ENCODE measurements around the gene LAMB1.
A peak's percentile ranks its signal among the peaks of the same experiment; 100 is the strongest.
"Not testable (repeated sequence)": the region's sequence is repeated elsewhere in the genome, so short reads cannot be mapped to it uniquely, and the experiment has no call there.

The LAMB1 gene

DNA sequence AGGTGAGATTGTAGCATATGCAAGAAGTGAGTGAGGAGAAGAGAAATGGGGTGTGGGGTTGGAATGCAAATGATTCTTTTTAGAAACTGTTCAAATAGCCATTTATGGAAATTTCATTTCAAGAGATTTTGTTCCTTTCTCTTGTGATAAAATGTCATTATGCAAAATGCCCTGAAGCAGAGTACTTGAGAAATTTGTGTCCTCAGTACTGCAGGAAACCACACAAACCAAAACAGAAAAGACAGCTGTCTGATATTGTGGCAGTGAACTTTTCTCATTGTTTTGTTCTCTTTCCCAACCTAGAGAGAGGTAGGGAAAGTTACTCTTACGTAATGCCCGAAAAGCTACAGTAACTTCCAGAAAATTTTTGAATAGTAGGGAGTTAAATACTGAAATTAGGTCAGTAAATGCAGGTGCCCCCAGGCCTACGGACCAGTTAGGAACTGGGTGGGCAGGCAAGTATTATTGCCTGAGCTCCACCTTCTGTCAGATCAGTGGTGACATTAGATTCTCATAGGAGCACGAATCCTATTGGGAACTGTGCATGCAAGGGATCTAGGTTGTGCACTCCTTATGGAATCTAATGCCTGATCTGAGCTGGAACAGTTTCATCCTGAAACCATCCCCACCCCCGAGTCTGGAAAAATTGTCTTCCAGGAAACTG, 78.0 kb downstream of the LAMB1 start:
- H3K4me2 ChIP-seq (ENCODE audit: low read depth, low read length), result no peak overlapping the region
- DNase-seq, result peak; percentile 46
- no peaks in the 10 kb centered on the region for H4K20me1 ChIP-seq (ENCODE audit: insufficient read depth, low read length)
- H3K79me2 ChIP-seq (ENCODE audit: low read length), result no peaks in the 10 kb centered on the region
- H3K36me3 ChIP-seq (replicated peaks; ENCODE audit: insufficient read depth, low read length), result peaks cover 5% of the 10 kb centered on the region; the same call in 1 of the 2 replicates
- H3K27me3 ChIP-seq (replicated peaks; ENCODE audit: insufficient read depth, low read length), result no peaks in the 10 kb centered on the region
- H2AFZ ChIP-seq (ENCODE audit: low read length), result no peak overlapping the region
- no peaks in the 10 kb centered on the region for H3K4me1 ChIP-seq (ENCODE audit: low read length)
- TF ChIP-seq EZH2phosphoT487 (IDR thresholded peaks at IDR 0.05; ENCODE audit: low read length), result no peak
- TF ChIP-seq EZH2 (optimal IDR thresholded peaks at IDR 0.05; ENCODE audit: low read depth, low read length), result no peak
- TF ChIP-seq, protein P1, sequence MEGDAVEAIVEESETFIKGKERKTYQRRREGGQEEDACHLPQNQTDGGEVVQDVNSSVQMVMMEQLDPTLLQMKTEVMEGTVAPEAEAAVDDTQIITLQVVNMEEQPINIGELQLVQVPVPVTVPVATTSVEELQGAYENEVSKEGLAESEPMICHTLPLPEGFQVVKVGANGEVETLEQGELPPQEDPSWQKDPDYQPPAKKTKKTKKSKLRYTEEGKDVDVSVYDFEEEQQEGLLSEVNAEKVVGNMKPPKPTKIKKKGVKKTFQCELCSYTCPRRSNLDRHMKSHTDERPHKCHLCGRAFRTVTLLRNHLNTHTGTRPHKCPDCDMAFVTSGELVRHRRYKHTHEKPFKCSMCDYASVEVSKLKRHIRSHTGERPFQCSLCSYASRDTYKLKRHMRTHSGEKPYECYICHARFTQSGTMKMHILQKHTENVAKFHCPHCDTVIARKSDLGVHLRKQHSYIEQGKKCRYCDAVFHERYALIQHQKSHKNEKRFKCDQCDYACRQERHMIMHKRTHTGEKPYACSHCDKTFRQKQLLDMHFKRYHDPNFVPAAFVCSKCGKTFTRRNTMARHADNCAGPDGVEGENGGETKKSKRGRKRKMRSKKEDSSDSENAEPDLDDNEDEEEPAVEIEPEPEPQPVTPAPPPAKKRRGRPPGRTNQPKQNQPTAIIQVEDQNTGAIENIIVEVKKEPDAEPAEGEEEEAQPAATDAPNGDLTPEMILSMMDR (IDR thresholded peaks at IDR 0.05; ENCODE audit: low read length), result no peak
- H3F3A ChIP-seq (ENCODE audit: insufficient read depth, low read length), result peaks cover 6% of the 10 kb centered on the region; the same call in 1 of the 2 replicates
- H3K4me3 ChIP-seq (ENCODE audit: low read length), result no peak overlapping the region
- H3K9me3 ChIP-seq (replicated peaks; ENCODE audit: insufficient read depth, low read length), result no peaks in the 10 kb centered on the region
- H3K27ac ChIP-seq (ENCODE audit: low read length), result no peak overlapping the region
- H3K9ac ChIP-seq (ENCODE audit: low read length), result no peak overlapping the region
- H3K9me2 ChIP-seq (replicated peaks; ENCODE audit: insufficient read depth, low read length), result no peaks in the 10 kb centered on the region

GRCh38 chr7:107922886-107923285, 80.1 kb downstream of the LAMB1 start:
- no peak overlapping the region for H3K4me3 ChIP-seq (ENCODE audit: low read length)
- H3K9ac ChIP-seq (ENCODE audit: low read length), result no peak overlapping the region
- H3K9me3 ChIP-seq (replicated peaks; ENCODE audit: insufficient read depth, low read length), result no peaks in the 10 kb centered on the region
- no peaks in the 10 kb centered on the region for H3K27me3 ChIP-seq (replicated peaks; ENCODE audit: insufficient read depth, low read length)
- H3K79me2 ChIP-seq (ENCODE audit: low read length), result no peaks in the 10 kb centered on the region
- H3K4me1 ChIP-seq (ENCODE audit: low read length), result no peaks in the 10 kb centered on the region
- TF ChIP-seq, protein P1 (IDR thresholded peaks at IDR 0.05; ENCODE audit: low read length), result no peak
- TF ChIP-seq EZH2phosphoT487 (IDR thresholded peaks at IDR 0.05; ENCODE audit: low read length) (no peak), EZH2 (optimal IDR thresholded peaks at IDR 0.05; ENCODE audit: low read depth, low read length) (no peak)
- no peak overlapping the region for H2AFZ ChIP-seq (ENCODE audit: low read length)
- H3K9me2 ChIP-seq (replicated peaks; ENCODE audit: insufficient read depth, low read length), result no peaks in the 10 kb centered on the region
- no peaks in the 10 kb centered on the region for H4K20me1 ChIP-seq (ENCODE audit: insufficient read depth, low read length)
- H3K36me3 ChIP-seq (replicated peaks; ENCODE audit: insufficient read depth, low read length), result peaks cover 5% of the 10 kb centered on the region; the same call in 1 of the 2 replicates
- peaks cover 6% of the 10 kb centered on the region; the same call in 1 of the 2 replicates for H3F3A ChIP-seq (ENCODE audit: insufficient read depth, low read length)
- H3K4me2 ChIP-seq (ENCODE audit: low read depth, low read length), result no peak overlapping the region
- no peak overlapping the region for H3K27ac ChIP-seq (ENCODE audit: low read length)
- DNase-seq, result no peak

DNA sequence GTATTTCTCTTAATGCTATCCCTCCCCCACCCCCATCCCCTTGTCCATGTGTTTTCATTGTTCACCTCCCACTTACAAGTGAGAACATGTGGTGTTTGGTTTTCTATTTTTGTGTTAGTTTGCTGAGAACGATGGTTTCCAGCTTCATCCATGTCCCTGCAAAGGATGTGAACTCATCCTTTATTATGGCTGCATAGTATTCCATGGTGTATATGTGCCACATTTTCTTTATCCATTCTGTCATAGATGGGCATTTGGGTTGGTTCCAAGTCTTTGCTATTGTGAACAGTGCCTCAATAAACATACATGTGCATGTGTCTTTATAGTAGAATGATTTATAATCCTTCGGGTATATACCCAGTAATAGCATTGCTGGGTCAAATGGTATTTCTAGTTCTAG, 81.1 kb downstream of the LAMB1 start:
- H3K9ac ChIP-seq (ENCODE audit: low read length); H3K9me3 ChIP-seq (replicated peaks; ENCODE audit: insufficient read depth, low read length); H3K4me1 ChIP-seq (ENCODE audit: low read length); DNase-seq; H4K20me1 ChIP-seq (ENCODE audit: insufficient read depth, low read length); H2AFZ ChIP-seq (ENCODE audit: low read length); H3F3A ChIP-seq (ENCODE audit: insufficient read depth, low read length); H3K4me3 ChIP-seq (ENCODE audit: low read length); H3K9me2 ChIP-seq (replicated peaks; ENCODE audit: insufficient read depth, low read length); H3K79me2 ChIP-seq (ENCODE audit: low read length); H3K27me3 ChIP-seq (replicated peaks; ENCODE audit: insufficient read depth, low read length); H3K4me2 ChIP-seq (ENCODE audit: low read depth, low read length); H3K27ac ChIP-seq (ENCODE audit: low read length): not testable (repeated sequence)
- H3K36me3 ChIP-seq (replicated peaks; ENCODE audit: insufficient read depth, low read length), result peaks cover 13% of the 10 kb centered on the region; the same call in 1 of the 2 replicates

DNA sequence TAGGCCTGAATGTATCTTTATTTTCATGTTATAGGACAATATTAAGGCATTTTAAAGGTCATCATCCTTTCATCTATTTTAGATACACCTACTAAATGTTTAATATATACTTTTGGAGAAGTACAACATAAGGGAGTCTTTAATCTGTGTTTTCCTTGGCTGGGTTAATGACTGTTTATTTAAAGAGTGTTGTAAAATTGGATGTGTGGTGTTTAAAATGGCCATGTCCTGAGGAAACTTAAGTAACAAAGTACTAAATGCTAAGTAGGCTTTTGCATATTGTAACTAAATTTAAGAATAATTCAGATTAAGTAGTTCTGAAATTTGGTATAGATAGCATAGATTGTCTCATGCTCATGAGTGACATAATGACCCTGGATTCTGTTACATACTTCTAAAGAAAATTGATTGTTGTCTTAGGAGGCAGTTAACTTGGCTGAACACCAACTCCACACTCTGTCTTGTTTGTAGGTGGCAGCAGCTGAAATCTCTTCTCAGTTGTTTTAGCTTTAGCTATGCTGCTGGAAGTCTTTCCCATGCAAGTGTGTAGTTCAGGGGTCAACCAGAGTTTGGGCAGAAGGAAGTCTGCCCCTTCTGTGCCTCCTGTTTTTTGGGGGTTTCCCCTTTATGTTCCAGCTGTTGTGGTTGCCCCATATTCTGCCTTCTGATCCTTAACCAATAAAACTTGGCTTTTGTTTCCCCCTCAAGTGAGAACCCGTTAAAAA, 82.8 kb downstream of the LAMB1 start:
- peaks cover 17% of the 10 kb centered on the region; the same call in 1 of the 2 replicates for H3K36me3 ChIP-seq (replicated peaks; ENCODE audit: insufficient read depth, low read length)

More for the DNA sequence above, 82.8 kb downstream of the LAMB1 start:
- no peak for DNase-seq
- Histone ChIP-seq H4K20me1 (ENCODE audit: insufficient read depth, low read length) (no peaks in the 10 kb centered on the region), H3K9me2 (replicated peaks; ENCODE audit: insufficient read depth, low read length) (no peaks in the 10 kb centered on the region), H3K79me2 (ENCODE audit: low read length) (no peaks in the 10 kb centered on the region), H3K4me3 (ENCODE audit: low read length) (no peak overlapping the region), H2AFZ (ENCODE audit: low read length) (no peak overlapping the region), H3K4me1 (ENCODE audit: low read length) (no peaks in the 10 kb centered on the region), H3K27ac (ENCODE audit: low read length) (no peak overlapping the region), H3K27me3 (replicated peaks; ENCODE audit: insufficient read depth, low read length) (no peaks in the 10 kb centered on the region), H3K4me2 (ENCODE audit: low read depth, low read length) (no peak overlapping the region), H3K9me3 (replicated peaks; ENCODE audit: insufficient read depth, low read length) (no peaks in the 10 kb centered on the region), H3K9ac (ENCODE audit: low read length) (no peak overlapping the region), H3F3A (ENCODE audit: insufficient read depth, low read length) (peaks cover 6% of the 10 kb centered on the region; the same call in 1 of the 2 replicates)
- TF ChIP-seq, protein P1 (IDR thresholded peaks at IDR 0.05; ENCODE audit: low read length), result no peak
- TF ChIP-seq EZH2 (optimal IDR thresholded peaks at IDR 0.05; ENCODE audit: low read depth, low read length) (no peak), EZH2phosphoT487 (IDR thresholded peaks at IDR 0.05; ENCODE audit: low read length) (no peak)

Measured in MM.1S (cell line).